Testis (tissue), 2 donors: ENCODE results near the gene WWP2.

ENCODE experiments used
- POLR2A ChIP-seq: fragments of 450-650 bp; IDR thresholded peaks from one replicate; pipeline ENCODE4 v1.6.1; 2017; ENCODE audit warnings: antibody characterized with exemption, mild to moderate bottlenecking, moderate library complexity
- TF ChIP-seq, protein P1 (sequence below), 3 experiments: fragments of 450-650 bp in 2 of 3; fragments of 200-600 bp in 1 of 3; sonication (generic) in 1 of 3; IDR thresholded peaks; one replicate each; pipeline ENCODE4 v1.5.1; 2016 to 2019; ENCODE audit warnings: antibody characterized with exemption in 3 of 3, mild to moderate bottlenecking in 2 of 3, moderate library complexity in 1 of 3

DNA sequence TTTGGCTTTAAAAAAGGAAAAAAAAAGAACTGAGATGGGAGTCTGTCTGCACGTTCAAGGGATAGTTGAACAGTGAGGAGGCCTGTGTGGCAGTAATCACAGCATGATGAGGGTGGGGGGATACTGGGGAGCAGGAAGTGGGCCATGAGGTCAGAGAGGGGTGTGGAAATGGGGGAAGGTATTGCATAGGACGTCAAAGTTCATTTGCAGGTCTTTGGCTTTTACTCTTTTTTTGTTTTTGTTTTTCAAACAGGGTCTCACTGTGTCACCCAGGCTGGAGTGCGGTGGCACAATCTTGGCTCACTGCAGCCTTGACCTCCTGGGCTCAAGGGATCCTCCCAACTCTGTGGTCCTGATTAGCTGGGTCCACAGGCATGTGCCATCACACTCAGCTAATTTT is 19.0 kb downstream of the WWP2 start:
- no peak for TF ChIP-seq POLR2A
- TF ChIP-seq, protein P1, sequence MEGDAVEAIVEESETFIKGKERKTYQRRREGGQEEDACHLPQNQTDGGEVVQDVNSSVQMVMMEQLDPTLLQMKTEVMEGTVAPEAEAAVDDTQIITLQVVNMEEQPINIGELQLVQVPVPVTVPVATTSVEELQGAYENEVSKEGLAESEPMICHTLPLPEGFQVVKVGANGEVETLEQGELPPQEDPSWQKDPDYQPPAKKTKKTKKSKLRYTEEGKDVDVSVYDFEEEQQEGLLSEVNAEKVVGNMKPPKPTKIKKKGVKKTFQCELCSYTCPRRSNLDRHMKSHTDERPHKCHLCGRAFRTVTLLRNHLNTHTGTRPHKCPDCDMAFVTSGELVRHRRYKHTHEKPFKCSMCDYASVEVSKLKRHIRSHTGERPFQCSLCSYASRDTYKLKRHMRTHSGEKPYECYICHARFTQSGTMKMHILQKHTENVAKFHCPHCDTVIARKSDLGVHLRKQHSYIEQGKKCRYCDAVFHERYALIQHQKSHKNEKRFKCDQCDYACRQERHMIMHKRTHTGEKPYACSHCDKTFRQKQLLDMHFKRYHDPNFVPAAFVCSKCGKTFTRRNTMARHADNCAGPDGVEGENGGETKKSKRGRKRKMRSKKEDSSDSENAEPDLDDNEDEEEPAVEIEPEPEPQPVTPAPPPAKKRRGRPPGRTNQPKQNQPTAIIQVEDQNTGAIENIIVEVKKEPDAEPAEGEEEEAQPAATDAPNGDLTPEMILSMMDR (IDR thresholded peaks at IDR 0.05), result no peak
